ENCODE measurements around the gene KRTAP10-10.
"Not testable (repeated sequence)": the region's sequence is repeated elsewhere in the genome, so short reads cannot be mapped to it uniquely, and the experiment has no call there.

DNA sequence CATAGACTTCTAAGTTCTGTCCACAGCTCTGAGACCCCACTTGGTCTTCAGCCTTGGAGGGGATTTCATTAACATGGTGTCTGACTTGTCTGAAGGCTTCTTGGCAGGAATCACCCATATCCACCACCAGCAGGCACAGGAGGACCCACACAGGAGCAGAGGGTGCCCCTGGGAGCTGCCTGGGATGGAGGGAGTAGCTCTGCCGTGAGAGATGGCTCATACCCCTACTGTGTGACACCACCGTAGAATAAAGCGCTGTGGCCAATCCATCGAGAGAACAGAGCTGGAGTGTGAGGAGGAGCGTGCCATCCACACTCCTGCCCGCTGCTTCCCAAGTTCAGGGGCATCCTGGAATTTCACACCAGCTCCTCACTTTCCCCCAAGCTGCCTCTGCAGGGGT is 47.9 kb downstream of the KRTAP10-10 start:
- TF ChIP-seq, protein P1, sequence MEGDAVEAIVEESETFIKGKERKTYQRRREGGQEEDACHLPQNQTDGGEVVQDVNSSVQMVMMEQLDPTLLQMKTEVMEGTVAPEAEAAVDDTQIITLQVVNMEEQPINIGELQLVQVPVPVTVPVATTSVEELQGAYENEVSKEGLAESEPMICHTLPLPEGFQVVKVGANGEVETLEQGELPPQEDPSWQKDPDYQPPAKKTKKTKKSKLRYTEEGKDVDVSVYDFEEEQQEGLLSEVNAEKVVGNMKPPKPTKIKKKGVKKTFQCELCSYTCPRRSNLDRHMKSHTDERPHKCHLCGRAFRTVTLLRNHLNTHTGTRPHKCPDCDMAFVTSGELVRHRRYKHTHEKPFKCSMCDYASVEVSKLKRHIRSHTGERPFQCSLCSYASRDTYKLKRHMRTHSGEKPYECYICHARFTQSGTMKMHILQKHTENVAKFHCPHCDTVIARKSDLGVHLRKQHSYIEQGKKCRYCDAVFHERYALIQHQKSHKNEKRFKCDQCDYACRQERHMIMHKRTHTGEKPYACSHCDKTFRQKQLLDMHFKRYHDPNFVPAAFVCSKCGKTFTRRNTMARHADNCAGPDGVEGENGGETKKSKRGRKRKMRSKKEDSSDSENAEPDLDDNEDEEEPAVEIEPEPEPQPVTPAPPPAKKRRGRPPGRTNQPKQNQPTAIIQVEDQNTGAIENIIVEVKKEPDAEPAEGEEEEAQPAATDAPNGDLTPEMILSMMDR (IDR thresholded peaks at IDR 0.05; ENCODE audit: low read length): not testable (repeated sequence)
- TF ChIP-seq EZH2 (optimal IDR thresholded peaks at IDR 0.05; ENCODE audit: low read depth, low read length): not testable (repeated sequence)
